Esophagus mucosa (tissue), 1 donor: ENCODE measurements around the gene TNFSF11. TPM values are rescaled to one million over a fixed set of nuclear protein-coding genes. Genes with fewer than 3 reads are reported as not detected.

Source experiments
- ATAC-seq: fragments of 200-7000 bp; cut with Tn5 transposase; one replicate; pipeline ENCODE4 v1.9.1; 2020
- total RNA-seq: library from RNA; stranded (reverse); gene quantifications from one replicate; pipeline ENCODE4 v1.2.4, GENCODE V29; 2023
- donor health status: DM: yes; HTN: yes; CAD: no.

The TNFSF11 gene
- total RNA-seq, 1 donor from 2014 or later = 0.20 TPM

GRCh38 chr13:42561752-42562467 is 12.0 kb upstream of the TNFSF11 start:
- ATAC-seq = no peak

- ATAC-seq = no peak
These were observed 6.0 kb upstream of the TNFSF11 start for GRCh38 chr13:42567906-42568305.

- ATAC-seq = no peak
These were observed 4.2 kb upstream of the TNFSF11 start for GRCh38 chr13:42569576-42570344.

- ATAC-seq = no peak
These were observed 2.1 kb upstream of the TNFSF11 start for GRCh38 chr13:42571895-42572294.

- ATAC-seq = peak; percentile 23
These were observed 721 bp downstream of the TNFSF11 start for GRCh38 chr13:42574435-42575311.

GRCh38 chr13:42575938-42576337 is 2.0 kb downstream of the TNFSF11 start:
- no peak for ATAC-seq

GRCh38 chr13:42577538-42577937 is 3.6 kb downstream of the TNFSF11 start:
- ATAC-seq = no peak

GRCh38 chr13:42580644-42581043 is 6.7 kb downstream of the TNFSF11 start:
- ATAC-seq = no peak

- no peak for ATAC-seq
These were observed 7.5 kb downstream of the TNFSF11 start for GRCh38 chr13:42581427-42581826.

- no peak for ATAC-seq
These were observed 17.6 kb downstream of the TNFSF11 start for GRCh38 chr13:42591602-42592001.

- ATAC-seq = no peak
These were observed 19.3 kb downstream of the TNFSF11 start for GRCh38 chr13:42592915-42593900.

GRCh38 chr13:42594481-42595252 is 20.7 kb downstream of the TNFSF11 start:
- ATAC-seq = peak; percentile 57

- ATAC-seq = no peak
These were observed 21.3 kb downstream of the TNFSF11 start for GRCh38 chr13:42595253-42595571.

- ATAC-seq = no peak
These were observed 23.6 kb downstream of the TNFSF11 start for GRCh38 chr13:42597505-42597904.

- ATAC-seq = no peak
These were observed 27.0 kb downstream of the TNFSF11 start for GRCh38 chr13:42600943-42601342.

- ATAC-seq = no peak
These were observed 29.0 kb downstream of the TNFSF11 start for GRCh38 chr13:42602906-42603305.

- ATAC-seq = no peak
These were observed 29.6 kb downstream of the TNFSF11 start for GRCh38 chr13:42603571-42603970.

GRCh38 chr13:42607546-42607945 is 33.6 kb downstream of the TNFSF11 start:
- no peak for ATAC-seq

GRCh38 chr13:42610649-42611048 is 36.7 kb downstream of the TNFSF11 start:
- no peak for ATAC-seq

GRCh38 chr13:42611086-42611779 is 37.3 kb downstream of the TNFSF11 start:
- no peak for ATAC-seq
